NCI-H146 (cell line): ENCODE measurements around the gene CDCA8.
"Not testable (repeated sequence)": the region's sequence is repeated elsewhere in the genome, so short reads cannot be mapped to it uniquely, and the experiment has no call there.

ENCODE experiments used
- DNase-seq: peaks from one replicate; lab custom pipeline; 2025; lab: John Stamatoyannopoulos, UW

Gene CDCA8

GRCh38 chr1:37673920-37674319 is 18.4 kb upstream of the CDCA8 start:
- DNase-seq = no peak

- DNase-seq = no peak
These were observed 15.8 kb upstream of the CDCA8 start for GRCh38 chr1:37676281-37677142.

GRCh38 chr1:37677143-37677439 is 15.2 kb upstream of the CDCA8 start:
- DNase-seq = no peak

GRCh38 chr1:37677808-37678207 is 14.5 kb upstream of the CDCA8 start:
- DNase-seq = no peak

- DNase-seq = no peak
These were observed 11.4 kb upstream of the CDCA8 start for GRCh38 chr1:37680933-37681332.

GRCh38 chr1:37682334-37682987 is 9.9 kb upstream of the CDCA8 start:
- peak; percentile 37 for DNase-seq

- DNase-seq = not testable (repeated sequence)
These were observed 8.1 kb upstream of the CDCA8 start for GRCh38 chr1:37684182-37684581.

- DNase-seq = no peak
These were observed 6.6 kb upstream of the CDCA8 start for GRCh38 chr1:37685722-37686121.

GRCh38 chr1:37687764-37688163 is 4.6 kb upstream of the CDCA8 start:
- not testable (repeated sequence) for DNase-seq

- DNase-seq = no peak
These were observed 3.4 kb upstream of the CDCA8 start for GRCh38 chr1:37688926-37689325.

GRCh38 chr1:37691497-37692077 is 729 bp upstream of the CDCA8 start:
- peak; percentile 36 for DNase-seq

GRCh38 chr1:37692834-37693175 is 489 bp downstream of the CDCA8 start:
- peak; percentile 11 for DNase-seq

- peak; percentile 22 for DNase-seq
These were observed 4.8 kb downstream of the CDCA8 start for GRCh38 chr1:37697090-37697489.

- no peak for DNase-seq
These were observed 5.4 kb downstream of the CDCA8 start for GRCh38 chr1:37697737-37698136.

- no peak for DNase-seq
These were observed 6.8 kb downstream of the CDCA8 start for GRCh38 chr1:37699147-37699546.

- no peak for DNase-seq
These were observed 8.7 kb downstream of the CDCA8 start for GRCh38 chr1:37701051-37701450.

- DNase-seq = no peak
These were observed 10.7 kb downstream of the CDCA8 start for GRCh38 chr1:37703061-37703460.

- no peak for DNase-seq
These were observed 12.7 kb downstream of the CDCA8 start for GRCh38 chr1:37704966-37705365.

- DNase-seq = no peak
These were observed 13.1 kb downstream of the CDCA8 start for GRCh38 chr1:37705399-37705798.

GRCh38 chr1:37708471-37708870 is 16.2 kb downstream of the CDCA8 start:
- DNase-seq = no peak

- no peak for DNase-seq
These were observed 21.9 kb downstream of the CDCA8 start for GRCh38 chr1:37714226-37714625.

GRCh38 chr1:37714689-37715088 is 22.4 kb downstream of the CDCA8 start:
- no peak for DNase-seq

GRCh38 chr1:37716321-37716720 is 24.0 kb downstream of the CDCA8 start:
- DNase-seq = no peak
